ENCODE measurements around the gene SUPT4H1.

DNA sequence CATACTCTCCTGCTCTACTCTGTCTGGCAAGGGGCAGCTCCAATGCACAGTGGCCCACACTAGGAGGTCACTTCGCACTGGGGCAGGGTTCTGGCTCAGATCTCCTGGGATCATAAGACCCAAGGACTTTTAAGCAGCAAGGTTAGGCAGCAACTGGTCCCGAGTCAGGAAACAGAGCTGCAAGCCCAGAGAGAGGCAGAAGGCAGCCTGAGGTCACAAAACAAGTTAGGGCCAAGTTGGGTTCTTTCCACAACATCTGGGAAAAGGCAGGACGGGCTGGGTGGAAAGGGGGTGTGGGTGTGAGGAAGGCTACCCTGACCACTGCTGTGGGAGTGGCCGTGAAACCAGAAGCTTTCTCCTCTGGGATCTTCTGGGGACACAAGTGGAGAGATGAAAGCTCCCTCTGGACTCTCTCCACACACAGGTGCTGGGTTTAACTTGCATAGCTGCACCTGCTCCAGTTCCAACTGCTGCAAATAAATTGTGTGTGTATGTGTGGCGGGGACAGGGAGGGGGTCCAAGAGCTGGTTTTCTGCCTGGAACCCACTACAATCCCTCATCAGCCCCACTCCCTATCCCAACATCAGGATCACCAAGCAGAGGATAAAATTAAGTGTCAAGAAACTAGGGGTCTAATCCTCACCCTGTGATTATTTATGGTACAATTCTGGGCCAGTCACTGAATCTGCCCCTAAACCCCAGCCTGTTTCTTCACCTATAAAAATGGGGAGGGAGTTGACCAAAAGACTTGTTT lies 15.4 kb downstream of the SUPT4H1 start:
- TF ChIP-seq, protein P1, sequence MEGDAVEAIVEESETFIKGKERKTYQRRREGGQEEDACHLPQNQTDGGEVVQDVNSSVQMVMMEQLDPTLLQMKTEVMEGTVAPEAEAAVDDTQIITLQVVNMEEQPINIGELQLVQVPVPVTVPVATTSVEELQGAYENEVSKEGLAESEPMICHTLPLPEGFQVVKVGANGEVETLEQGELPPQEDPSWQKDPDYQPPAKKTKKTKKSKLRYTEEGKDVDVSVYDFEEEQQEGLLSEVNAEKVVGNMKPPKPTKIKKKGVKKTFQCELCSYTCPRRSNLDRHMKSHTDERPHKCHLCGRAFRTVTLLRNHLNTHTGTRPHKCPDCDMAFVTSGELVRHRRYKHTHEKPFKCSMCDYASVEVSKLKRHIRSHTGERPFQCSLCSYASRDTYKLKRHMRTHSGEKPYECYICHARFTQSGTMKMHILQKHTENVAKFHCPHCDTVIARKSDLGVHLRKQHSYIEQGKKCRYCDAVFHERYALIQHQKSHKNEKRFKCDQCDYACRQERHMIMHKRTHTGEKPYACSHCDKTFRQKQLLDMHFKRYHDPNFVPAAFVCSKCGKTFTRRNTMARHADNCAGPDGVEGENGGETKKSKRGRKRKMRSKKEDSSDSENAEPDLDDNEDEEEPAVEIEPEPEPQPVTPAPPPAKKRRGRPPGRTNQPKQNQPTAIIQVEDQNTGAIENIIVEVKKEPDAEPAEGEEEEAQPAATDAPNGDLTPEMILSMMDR (IDR thresholded peaks at IDR 0.05) = no peak
- no peak for TF ChIP-seq POLR2AphosphoS5 (IDR thresholded peaks at IDR 0.05)
